Medulla oblongata (tissue), 1 donor: ENCODE measurements around the gene MMEL1.
"Not testable (repeated sequence)": the region's sequence is repeated elsewhere in the genome, so short reads cannot be mapped to it uniquely, and the experiment has no call there.

Experiments
- DNase-seq: peaks from one replicate; pipeline ENCODE4 v3.0.0-alpha.2; 2015; ENCODE audit errors: extremely low spot score

The MMEL1 gene

GRCh38 chr1:2590233-2591141 is 42.3 kb downstream of the MMEL1 start:
- DNase-seq = no peak

GRCh38 chr1:2589431-2590232 is 43.2 kb downstream of the MMEL1 start:
- DNase-seq = no peak

GRCh38 chr1:2588661-2589430 is 44.0 kb downstream of the MMEL1 start:
- no peak for DNase-seq

GRCh38 chr1:2587860-2588571 is 44.8 kb downstream of the MMEL1 start:
- DNase-seq = no peak

- no peak for DNase-seq
Observed at GRCh38 chr1:2587071-2587859, 45.6 kb downstream of the MMEL1 start.

GRCh38 chr1:2586154-2587070 is 46.4 kb downstream of the MMEL1 start, which contains the start of gene PRXL2B:
Gene PRXL2B, plus strand, starts transcription at chr1:2586777. Its CDS starts 109 bp downstream, at chr1:2586886.
- peak; percentile 99 for DNase-seq

- DNase-seq = peak; percentile 83
Observed at GRCh38 chr1:2585318-2586092, 47.3 kb downstream of the MMEL1 start.

- DNase-seq = peak; percentile 20
Observed at GRCh38 chr1:2584686-2585317, 48.0 kb downstream of the MMEL1 start.

- DNase-seq = no peak
Observed at GRCh38 chr1:2583871-2584351, 48.9 kb downstream of the MMEL1 start.

- no peak for DNase-seq
Observed at GRCh38 chr1:2583331-2583791, 49.5 kb downstream of the MMEL1 start.

GRCh38 chr1:2582391-2582790 is 50.4 kb downstream of the MMEL1 start:
- DNase-seq = no peak

- DNase-seq = no peak
Observed at GRCh38 chr1:2580691-2581090, 52.1 kb downstream of the MMEL1 start.

- no peak for DNase-seq
Observed at GRCh38 chr1:2578758-2579118, 54.1 kb downstream of the MMEL1 start.

- not testable (repeated sequence) for DNase-seq
Observed at GRCh38 chr1:2577565-2578075, 55.2 kb downstream of the MMEL1 start.

- no peak for DNase-seq
Observed at GRCh38 chr1:2575801-2576663, 56.8 kb downstream of the MMEL1 start.

- DNase-seq = no peak
Observed at GRCh38 chr1:2574350-2574749, 58.5 kb downstream of the MMEL1 start.
